Right lobe of liver (tissue), 6 donors: ENCODE measurements around the gene MMS19. TPM values are rescaled to one million over a fixed set of nuclear protein-coding genes. Genes with fewer than 3 reads are reported as not detected.
"Not testable (repeated sequence)": the region's sequence is repeated elsewhere in the genome, so short reads cannot be mapped to it uniquely, and the experiment has no call there.

Experiments
- ATAC-seq, 4 donors: fragments of 200-7000 bp; cut with Tn5 transposase; one replicate each; pipeline ENCODE4 v1.9.1; 2020; ENCODE audit warnings: mild to moderate bottlenecking in 4 of 4, moderate library complexity in 4 of 4
- DNase-seq, 3 donors: peaks; one replicate each; pipeline ENCODE4 v3.0.0-alpha.2; 2020
- H3K27ac ChIP-seq, 3 donors: fragments of 200-600 bp; one replicate each; pipeline ENCODE4 v1.8.0; 2022
- H3K27me3 ChIP-seq, 2 donors: fragments of 200-600 bp; one replicate each; pipeline ENCODE4 v1.8.0; 2022
- H3K36me3 ChIP-seq, 4 donors: fragments of 200-600 bp; sonication (generic) in 1 of 4; one replicate each; pipeline versions ENCODE4 v1.5.1 to v1.8.0; 2017 to 2022; ENCODE audit warnings: control low read depth in 1 of 4
- H3K4me1 ChIP-seq, 4 donors: fragments of 200-600 bp; sonication (generic) in 1 of 4; one replicate each; pipeline versions ENCODE4 v1.5.1 to v1.8.0; 2017 to 2022; ENCODE audit warnings: control low read depth in 1 of 4
- H3K4me3 ChIP-seq, 3 donors: fragments of 200-600 bp; one replicate each; pipeline ENCODE4 v1.8.0; 2022
- H3K9me3 ChIP-seq, 4 donors: fragments of 200-600 bp; sonication (generic) in 1 of 4; one replicate each; pipeline versions ENCODE4 v1.5.1 to v1.8.0; 2017 to 2022; ENCODE audit warnings: control low read depth in 1 of 4
- CTCF ChIP-seq, 4 donors: fragments of 200-600 bp in 3 of 4; fragments of 450-650 bp in 1 of 4; IDR thresholded peaks; one replicate each; pipeline versions ENCODE4 v1.5.1 to v1.8.0; 2016 to 2022; ENCODE audit warnings: antibody characterized with exemption in 4 of 4, mild to moderate bottlenecking in 2 of 4
- POLR2A ChIP-seq: fragments of 450-650 bp; IDR thresholded peaks from one replicate; pipeline ENCODE4 v1.6.1; 2017; ENCODE audit warnings: antibody characterized with exemption, mild to moderate bottlenecking
- WGBS: methylation state at CpG from one replicate; pipeline ENCODE4 v1.1.6; 2018; ENCODE audit warnings: low coverage, low lambda C conversion rate; ENCODE audit not compliant: insufficient coverage; ENCODE audit errors: missing lambda C conversion rate; 5-methylcytosine and 5-hydroxymethylcytosine counted together
- intact Hi-C, 2 donors: fragments of 100-400 bp; cut with DNase I; formaldehyde crosslinking; loops; one replicate each; pipeline versions ENCODE4 v1.11.2 to v1.14.1; 2022
- total RNA-seq, 6 experiments: library from RNA; depleted of rRNA in 2 of 6; stranded (reverse); fragments of >200 nt in 2 of 6; fragmentation: NEBNext Ultra II Directional in 3 of 6; extraction: Animal tissue kit (Norgen Biotek cat#: 25700) in 3 of 6; gene quantifications; one replicate each; pipeline versions ENCODE4 v1.1.0 to v1.2.4, GENCODE V29; 2016 to 2023
- donor health status: DM: no; HTN: yes; CAD: no.
- donor health status: DM: no; HTN: no; CAD: no.
- donor health status: DM: no; HTN: no; CAD: no.
- donor health status: DM: no; HTN: yes; CAD: no.
- donor health status: DM: no; HTN: yes; CAD: no.

MMS19 gene
- total RNA-seq, 6 experiments from 2014 or later: 18.7 to 40.7 (median 20.3) TPM

DNA sequence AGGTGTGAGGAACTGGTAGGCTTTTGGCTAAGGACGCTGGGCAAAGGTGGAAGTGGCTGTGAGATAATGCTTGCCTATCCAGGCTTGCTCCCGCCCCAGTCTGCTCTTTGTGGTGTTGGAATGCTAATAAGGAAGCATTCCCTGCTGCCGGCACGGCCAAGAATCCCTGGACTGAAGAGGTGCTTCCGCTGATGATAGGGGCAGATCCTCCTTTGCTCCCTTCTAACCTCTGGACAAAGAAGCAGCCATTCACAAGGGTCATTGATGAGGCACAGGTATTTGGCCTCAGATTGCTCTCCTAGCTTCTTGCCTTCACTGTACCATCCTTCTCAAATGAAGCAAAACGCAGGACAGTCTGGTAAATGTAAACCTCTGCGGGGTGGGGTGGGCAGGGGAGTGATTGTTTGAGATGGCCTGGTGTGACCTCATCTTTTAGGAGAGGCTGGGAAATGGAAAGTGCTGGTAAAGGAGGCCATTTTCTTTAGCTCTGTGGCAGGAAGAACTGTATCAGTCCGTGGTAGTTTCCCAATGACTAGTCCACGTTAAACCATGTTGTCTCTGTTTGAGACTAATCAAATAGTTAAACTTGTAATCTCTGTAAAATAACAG is 70.5 kb downstream of the MMS19 start:
- intact Hi-C loops: no loop called here
- Histone ChIP-seq H3K4me3 (peak overlapping the region; percentile 90 to 97 (median 94)), H3K9me3 (no peaks in the 10 kb centered on the region), H3K4me1 (peaks cover 0 to 32% (median 11%) of the 10 kb centered on the region in 4 donors), H3K27ac (peak overlapping the region in 2 of 3 donors; percentile 91 to 96), H3K27me3 (no peaks in the 10 kb centered on the region), H3K36me3 (peaks cover 0 to 28% (median 8%) of the 10 kb centered on the region in 4 donors)
- no peak for TF ChIP-seq CTCF (IDR thresholded peaks at IDR 0.05)
- peak; percentile 17 for TF ChIP-seq POLR2A
- DNase-seq: peak; percentile 65 to 72 (median 67)
- peak; percentile 3 to 51 (median 24) for ATAC-seq
- WGBS: 21% methylated on average over 6 of the region's 9 CpGs

GRCh38 chr10:97426776-97427570 is 71.2 kb downstream of the MMS19 start:
- peaks cover 0 to 26% (median 8%) of the 10 kb centered on the region in 4 donors for H3K36me3 ChIP-seq
- no peaks in the 10 kb centered on the region for H3K27me3 ChIP-seq
- no peaks in the 10 kb centered on the region for H3K9me3 ChIP-seq
- peak overlapping the region; percentile 76 to 96 (median 91) for H3K27ac ChIP-seq
- intact Hi-C loops: no loop called here
- no peak for DNase-seq
- TF ChIP-seq CTCF (IDR thresholded peaks at IDR 0.05) (no peak), POLR2A (no peak)
- peaks cover 0 to 32% (median 11%) of the 10 kb centered on the region in 4 donors for H3K4me1 ChIP-seq
- H3K4me3 ChIP-seq: peak overlapping the region; percentile 90 to 97 (median 94)
- no peak for ATAC-seq
- 21% methylated on average over 21 of the region's 34 CpGs for WGBS

DNA sequence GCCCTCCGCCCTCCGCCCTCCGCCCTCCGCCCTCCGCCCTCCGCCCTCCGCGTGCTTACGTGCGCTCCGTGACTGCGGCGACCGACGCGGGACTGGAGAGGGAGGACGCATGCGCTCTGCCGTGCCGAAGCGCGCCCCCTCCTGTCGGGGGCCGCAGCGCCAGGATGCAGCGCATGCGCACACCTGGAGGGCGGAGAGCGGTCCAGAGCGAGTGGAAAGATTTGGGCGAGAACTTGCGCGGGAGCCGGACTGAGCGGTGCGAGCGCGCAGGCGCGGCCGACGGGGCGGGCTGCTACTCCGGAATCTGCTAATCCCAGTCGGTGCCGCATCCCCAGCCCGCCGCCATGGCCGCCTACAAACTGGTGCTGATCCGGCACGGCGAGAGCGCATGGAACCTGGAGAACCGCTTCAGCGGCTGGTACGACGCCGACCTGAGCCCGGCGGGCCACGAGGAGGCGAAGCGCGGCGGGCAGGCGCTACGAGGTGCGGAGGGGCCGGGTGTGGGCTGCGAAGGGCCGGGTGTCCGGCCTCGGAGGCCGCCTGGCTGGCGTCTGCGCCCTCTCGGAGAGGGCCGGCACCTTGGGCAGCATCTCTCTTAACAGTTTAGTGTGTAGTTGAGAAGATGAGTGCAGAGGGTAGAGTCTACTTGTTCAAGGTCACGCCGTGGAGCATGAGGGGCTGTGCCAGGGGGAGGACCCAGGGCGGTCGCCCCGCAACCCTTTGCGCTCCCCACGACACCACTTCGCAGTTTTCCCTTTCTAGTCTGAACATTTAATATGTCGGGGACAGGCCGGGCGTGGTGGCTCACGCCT is 72.1 kb downstream of the MMS19 start, which contains the start of gene PGAM1:
TSS of gene PGAM1 (plus strand) at position 228 of the 812 bp plus-strand sequence. CDS start at position 345, 117 bp downstream.
- Histone ChIP-seq H3K27ac (peak within 1 kb of the TSS; percentile 76 to 96 (median 91)), H3K4me3 (peak within 1 kb of the TSS; percentile 90 to 97 (median 94)), H3K9me3 (no peaks in the 10 kb centered on the region), H3K4me1 (peaks cover 0 to 32% (median 11%) of the 10 kb centered on the region in 4 donors), H3K27me3 (no peaks in the 10 kb centered on the region), H3K36me3 (peaks cover 0 to 18% (median 4%) of the 10 kb centered on the region in 4 donors)
- WGBS: 0% methylated on average over 21 of the region's 90 CpGs
- DNase-seq (peak; percentile 96 to 97 (median 97)), ATAC-seq (peak; percentile 86 to 98 (median 93))
- intact Hi-C loops: no loop called here
- TF ChIP-seq POLR2A (peak; percentile 92), CTCF (IDR thresholded peaks at IDR 0.05) (peak; percentile 47 to 67 (median 53))

DNA sequence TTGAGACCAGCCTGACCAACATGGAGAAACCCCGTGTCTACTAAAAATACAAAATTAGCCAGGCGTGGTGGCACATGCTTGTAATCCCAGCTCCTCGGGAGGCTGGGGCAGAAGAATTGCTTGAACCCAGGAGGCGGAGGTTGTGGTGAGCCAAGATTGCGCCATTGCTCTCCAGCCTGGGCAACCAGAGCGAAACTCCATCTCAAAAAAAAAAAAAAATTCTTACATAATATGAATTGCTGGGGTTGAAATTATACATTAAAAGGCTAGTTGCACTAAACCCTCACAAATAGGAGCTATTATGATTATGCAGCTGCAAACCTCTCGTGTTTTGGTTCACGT is 74.5 kb downstream of the MMS19 start:
- H3K4me3 ChIP-seq, intact Hi-C loops, H3K36me3 ChIP-seq, H3K9me3 ChIP-seq, H3K27me3 ChIP-seq, DNase-seq, ATAC-seq, H3K27ac ChIP-seq: not testable (repeated sequence)
- peaks cover 0 to 23% (median 8%) of the 10 kb centered on the region in 4 donors for H3K4me1 ChIP-seq
- 74% methylated on average over 7 of the region's 8 CpGs for WGBS
